SU-DHL-6 (cell line): Measurements from ENCODE around the gene ADAM12.

ENCODE experiments used
- H2AFZ ChIP-seq: fragments of 200-600 bp; sonication (generic); 2 replicates; pipeline ENCODE4 v1.6.1; 2014; ENCODE audit warnings: low read depth, mild to moderate bottlenecking, moderate library complexity, mixed read lengths, antibody characterized with exemption, low read length; ENCODE audit not compliant: severe bottlenecking
- H3F3A ChIP-seq: fragments of 200-600 bp; shearing (Covaris generic); 2 replicates; pipeline ENCODE4 v1.6.0; 2016; ENCODE audit warnings: antibody characterized with exemption, mild to moderate bottlenecking; ENCODE audit not compliant: insufficient read depth
- H3K27ac ChIP-seq: fragments of 200-600 bp; sonication (generic); 2 replicates; pipeline ENCODE4 v1.5.1; 2016; ENCODE audit warnings: low read depth, mild to moderate bottlenecking, low read length, moderate library complexity, mixed read lengths
- H3K27me3 ChIP-seq: fragments of 200-600 bp; sonication (generic), shearing (Covaris generic); 2 replicates; pipeline ENCODE4 v1.6.0; 2014; ENCODE audit warnings: mild to moderate bottlenecking, low read length
- H3K36me3 ChIP-seq: fragments of 200-600 bp; sonication (generic); 2 replicates; pipeline ENCODE4 v1.6.1; 2014; ENCODE audit warnings: mild to moderate bottlenecking, low read length, mixed read lengths
- H3K4me2 ChIP-seq: fragments of 300-600, 200-600 bp; shearing (Covaris generic), sonication (generic); 2 replicates; pipeline ENCODE4 v1.6.0; 2014; ENCODE audit warnings: low read length, low read depth, mild to moderate bottlenecking; ENCODE audit not compliant: poor library complexity, severe bottlenecking
- H3K4me3 ChIP-seq: fragments of 200-600 bp; sonication (generic); 2 replicates; pipeline ENCODE4 v1.5.1; 2014; ENCODE audit warnings: antibody characterized with exemption, low read length, mild to moderate bottlenecking, mixed read lengths; ENCODE audit not compliant: insufficient read depth, poor library complexity, severe bottlenecking
- H3K79me2 ChIP-seq: fragments of 200-600 bp; sonication (generic); 2 replicates; pipeline ENCODE4 v1.6.1; 2014; ENCODE audit warnings: mild to moderate bottlenecking, low read length, moderate library complexity; ENCODE audit not compliant: insufficient read depth
- H3K9ac ChIP-seq: fragments of 200-600 bp; sonication (generic); 2 replicates; pipeline ENCODE4 v1.7.0; 2014; ENCODE audit warnings: mild to moderate bottlenecking, low read length
- H3K9me2 ChIP-seq: fragments of 200-600 bp; sonication (generic); replicated peaks from 2 replicates; pipeline ENCODE4 v1.6.1; 2014; ENCODE audit warnings: low read length; ENCODE audit not compliant: insufficient read depth
- H3K9me3 ChIP-seq: fragments of 200-600 bp; sonication (generic); 2 replicates; pipeline ENCODE4 v1.6.1; 2014; ENCODE audit warnings: low read length, mixed read lengths; ENCODE audit not compliant: insufficient read depth
- H4K20me1 ChIP-seq: fragments of 200-600 bp; sonication (generic); 2 replicates; pipeline ENCODE4 v1.6.1; 2014; ENCODE audit warnings: low read depth, mild to moderate bottlenecking, antibody characterized with exemption, low read length, moderate library complexity, mixed read lengths
- EZH2phosphoT487 ChIP-seq: fragments of 200-600 bp; sonication (generic), shearing (Covaris generic); conservative IDR thresholded peaks from 2 replicates; pipeline ENCODE4 v1.6.1; 2018; ENCODE audit warnings: mild to moderate bottlenecking, antibody characterized with exemption, low read length, moderate library complexity, mixed read lengths
- TF ChIP-seq, protein P1 (sequence below): fragments of 200-600 bp; sonication (generic); IDR thresholded peaks from one replicate; pipeline ENCODE4 v1.5.1; 2017; ENCODE audit warnings: antibody characterized with exemption, mild to moderate bottlenecking, low read length, moderate library complexity; ENCODE audit not compliant: insufficient read depth, poor library complexity, severe bottlenecking

The ADAM12 gene

DNA sequence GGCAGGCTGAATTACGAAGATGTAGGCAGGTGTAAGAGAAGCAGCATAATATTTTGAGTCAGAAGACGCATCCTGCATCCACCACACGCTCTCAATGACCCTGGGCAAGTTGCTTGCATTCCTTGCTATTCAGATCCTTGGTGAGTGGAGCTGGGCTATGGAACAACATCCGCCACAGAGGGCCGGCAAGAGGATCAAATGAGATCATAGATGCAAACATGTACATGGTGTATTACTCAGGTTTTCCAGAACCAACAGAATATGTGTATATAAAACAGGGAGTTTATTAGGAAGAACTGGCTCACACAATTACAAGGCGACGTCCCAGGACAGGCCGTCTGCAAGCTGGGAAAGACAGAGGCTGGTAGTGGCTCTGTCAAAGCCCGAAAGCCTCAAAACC, 51.5 kb downstream of the ADAM12 start:
- Histone ChIP-seq H3K27me3 (no peaks in the 10 kb centered on the region), H3K27ac (no peak overlapping the region), H3F3A (no peaks in the 10 kb centered on the region), H4K20me1 (no peaks in the 10 kb centered on the region), H2AFZ (no peak overlapping the region), H3K9me2 (no peaks in the 10 kb centered on the region), H3K4me2 (no peak overlapping the region), H3K79me2 (no peaks in the 10 kb centered on the region), H3K4me3 (no peak overlapping the region), H3K9me3 (no peaks in the 10 kb centered on the region), H3K36me3 (no peaks in the 10 kb centered on the region), H3K9ac (no peak overlapping the region)
- TF ChIP-seq, protein P1, sequence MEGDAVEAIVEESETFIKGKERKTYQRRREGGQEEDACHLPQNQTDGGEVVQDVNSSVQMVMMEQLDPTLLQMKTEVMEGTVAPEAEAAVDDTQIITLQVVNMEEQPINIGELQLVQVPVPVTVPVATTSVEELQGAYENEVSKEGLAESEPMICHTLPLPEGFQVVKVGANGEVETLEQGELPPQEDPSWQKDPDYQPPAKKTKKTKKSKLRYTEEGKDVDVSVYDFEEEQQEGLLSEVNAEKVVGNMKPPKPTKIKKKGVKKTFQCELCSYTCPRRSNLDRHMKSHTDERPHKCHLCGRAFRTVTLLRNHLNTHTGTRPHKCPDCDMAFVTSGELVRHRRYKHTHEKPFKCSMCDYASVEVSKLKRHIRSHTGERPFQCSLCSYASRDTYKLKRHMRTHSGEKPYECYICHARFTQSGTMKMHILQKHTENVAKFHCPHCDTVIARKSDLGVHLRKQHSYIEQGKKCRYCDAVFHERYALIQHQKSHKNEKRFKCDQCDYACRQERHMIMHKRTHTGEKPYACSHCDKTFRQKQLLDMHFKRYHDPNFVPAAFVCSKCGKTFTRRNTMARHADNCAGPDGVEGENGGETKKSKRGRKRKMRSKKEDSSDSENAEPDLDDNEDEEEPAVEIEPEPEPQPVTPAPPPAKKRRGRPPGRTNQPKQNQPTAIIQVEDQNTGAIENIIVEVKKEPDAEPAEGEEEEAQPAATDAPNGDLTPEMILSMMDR: no peak
- no peak for TF ChIP-seq EZH2phosphoT487

DNA sequence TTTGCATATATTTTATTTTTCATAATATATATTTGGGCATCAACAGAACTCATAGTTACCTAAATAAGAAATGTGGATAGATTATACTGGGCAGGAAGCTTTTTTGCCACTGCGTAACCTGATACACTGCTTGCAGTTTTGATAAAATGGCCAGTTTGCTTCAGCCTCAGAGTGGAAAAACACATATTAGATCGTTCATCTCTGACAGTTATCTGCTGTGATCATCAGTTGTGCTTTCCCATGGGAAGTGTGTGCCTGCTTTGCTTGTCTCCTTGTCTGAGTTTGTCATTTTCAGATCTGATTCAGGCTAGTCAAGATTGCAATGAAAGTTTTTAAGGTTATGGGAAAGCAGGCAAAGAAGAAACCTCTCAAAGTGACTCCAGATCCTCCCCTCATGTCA, 54.0 kb downstream of the ADAM12 start:
- TF ChIP-seq, protein P1: no peak
- TF ChIP-seq EZH2phosphoT487: no peak
- no peak overlapping the region for H3K9ac ChIP-seq
- H3K4me2 ChIP-seq: no peak overlapping the region
- H3K9me2 ChIP-seq: no peaks in the 10 kb centered on the region
- no peaks in the 10 kb centered on the region for H3F3A ChIP-seq
- no peaks in the 10 kb centered on the region for H3K9me3 ChIP-seq
- no peak overlapping the region for H3K27ac ChIP-seq
- H4K20me1 ChIP-seq: no peaks in the 10 kb centered on the region
- H3K79me2 ChIP-seq: no peaks in the 10 kb centered on the region
- no peaks in the 10 kb centered on the region for H3K27me3 ChIP-seq
- no peak overlapping the region for H2AFZ ChIP-seq
- no peaks in the 10 kb centered on the region for H3K36me3 ChIP-seq
- no peak overlapping the region for H3K4me3 ChIP-seq

DNA sequence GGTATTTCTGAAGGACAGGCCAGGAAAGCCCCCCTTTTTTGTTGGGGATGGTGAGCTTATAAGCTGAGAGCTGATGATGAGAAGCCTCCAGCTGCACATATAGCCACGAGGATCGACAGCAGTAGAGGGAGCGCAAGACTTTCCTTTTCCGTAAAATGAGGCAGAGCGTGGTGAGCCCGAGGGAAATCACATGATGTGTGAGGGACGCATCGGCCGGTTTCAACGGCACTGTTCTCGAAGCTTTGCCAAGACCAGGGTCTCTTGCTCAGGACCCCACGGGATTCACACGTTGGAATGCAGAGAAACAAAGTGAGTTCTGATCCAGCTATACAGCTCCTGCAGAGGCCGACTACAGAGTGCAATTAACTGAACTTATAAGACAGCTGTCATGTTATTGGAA, 55.7 kb downstream of the ADAM12 start:
- no peaks in the 10 kb centered on the region for H3K36me3 ChIP-seq
- no peak overlapping the region for H2AFZ ChIP-seq
- no peaks in the 10 kb centered on the region for H3K79me2 ChIP-seq
- H3K27ac ChIP-seq: no peak overlapping the region
- H3F3A ChIP-seq: no peaks in the 10 kb centered on the region
- TF ChIP-seq, protein P1: no peak
- no peak for TF ChIP-seq EZH2phosphoT487
- no peaks in the 10 kb centered on the region for H3K9me3 ChIP-seq
- H3K27me3 ChIP-seq: no peaks in the 10 kb centered on the region
- no peak overlapping the region for H3K4me3 ChIP-seq
- no peak overlapping the region for H3K4me2 ChIP-seq
- H3K9ac ChIP-seq: no peak overlapping the region
- H4K20me1 ChIP-seq: no peaks in the 10 kb centered on the region
- no peaks in the 10 kb centered on the region for H3K9me2 ChIP-seq

DNA sequence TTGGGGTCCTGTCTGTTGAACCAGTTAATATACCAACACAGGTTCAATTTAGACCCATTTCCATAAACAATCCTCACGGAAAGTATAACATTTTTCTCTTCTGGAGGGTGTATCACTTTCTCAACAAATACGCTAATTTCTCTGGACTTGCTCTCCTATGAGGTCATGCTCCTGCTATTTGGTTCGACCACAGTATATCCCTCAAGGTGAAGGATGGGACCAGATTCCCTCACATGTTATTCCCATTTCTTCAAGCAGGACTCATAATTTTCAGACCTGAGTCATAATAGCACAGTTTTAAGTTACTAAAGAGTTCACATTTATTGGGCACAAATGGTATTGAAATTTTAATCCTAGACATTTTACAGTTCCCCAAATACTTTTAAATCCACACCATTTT, 57.2 kb downstream of the ADAM12 start:
- no peaks in the 10 kb centered on the region for H3K79me2 ChIP-seq
- H3K27me3 ChIP-seq: no peaks in the 10 kb centered on the region
- no peaks in the 10 kb centered on the region for H3K36me3 ChIP-seq
- H3K4me2 ChIP-seq: no peak overlapping the region
- no peaks in the 10 kb centered on the region for H4K20me1 ChIP-seq
- TF ChIP-seq, protein P1: no peak
- no peak for TF ChIP-seq EZH2phosphoT487
- H3K9me3 ChIP-seq: no peaks in the 10 kb centered on the region
- H3K4me3 ChIP-seq: no peak overlapping the region
- no peak overlapping the region for H2AFZ ChIP-seq
- H3F3A ChIP-seq: no peaks in the 10 kb centered on the region
- H3K9me2 ChIP-seq: no peaks in the 10 kb centered on the region
- no peak overlapping the region for H3K27ac ChIP-seq
- H3K9ac ChIP-seq: no peak overlapping the region
